ENCODE results near the gene SMTN. TPM values are rescaled to one million over a fixed set of nuclear protein-coding genes. Genes with fewer than 3 reads are reported as not detected.
A peak's percentile ranks its signal among the peaks of the same experiment; 100 is the strongest.

SMTN gene
- total RNA-seq, 2 donors from 2014 or later, result 35.5 to 50.1 TPM

DNA sequence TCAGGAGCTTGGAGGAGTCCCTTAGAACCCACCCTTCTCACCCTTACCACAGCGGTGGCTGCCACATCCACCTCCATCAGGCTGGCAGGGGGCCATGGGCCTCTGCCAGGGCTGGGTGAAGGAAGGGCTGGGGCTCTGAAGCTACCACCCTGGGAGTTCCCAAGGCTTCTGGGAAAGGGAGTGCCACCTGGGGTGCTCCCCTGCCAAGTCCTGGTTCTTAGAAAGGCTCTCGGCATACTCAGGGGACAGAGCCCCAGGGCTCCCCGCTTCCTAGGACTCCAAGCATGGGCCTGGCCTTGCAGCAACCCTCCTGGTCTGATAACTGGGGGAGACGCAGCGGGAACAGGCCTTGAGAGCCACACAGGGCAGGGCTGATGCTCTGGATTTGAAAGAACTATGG is 59.6 kb downstream of the SMTN start:
- Histone ChIP-seq H3K9me3 (no peaks in the 10 kb centered on the region), H3K36me3 (replicated peaks in 1 of 2; ENCODE audit: insufficient read depth in 1 of 2, low read depth in 2 of 2) (no peaks in the 10 kb centered on the region), H3K4me3 (no peak overlapping the region), H3K4me1 (peaks cover 6% of the 10 kb centered on the region), H3K27ac (no peak overlapping the region), H3K27me3 (no peaks in the 10 kb centered on the region)
- intact Hi-C loops (cut with DNase I), result loop anchor here (10.0 kb wide), 1 partner anchor 196 kb away; no protein-coding TSS in a partner anchor
- 30 to 59% methylated on average over 4 to 5 of the region's 5 CpGs for WGBS, 2 donors
- ATAC-seq, result peak; percentile 25
- peak in 3 of 4 donors; percentile 20 to 53 (median 53) for DNase-seq
- TF ChIP-seq POLR2A (IDR thresholded peaks at IDR 0.05), result no peak
- TF ChIP-seq, protein P1, sequence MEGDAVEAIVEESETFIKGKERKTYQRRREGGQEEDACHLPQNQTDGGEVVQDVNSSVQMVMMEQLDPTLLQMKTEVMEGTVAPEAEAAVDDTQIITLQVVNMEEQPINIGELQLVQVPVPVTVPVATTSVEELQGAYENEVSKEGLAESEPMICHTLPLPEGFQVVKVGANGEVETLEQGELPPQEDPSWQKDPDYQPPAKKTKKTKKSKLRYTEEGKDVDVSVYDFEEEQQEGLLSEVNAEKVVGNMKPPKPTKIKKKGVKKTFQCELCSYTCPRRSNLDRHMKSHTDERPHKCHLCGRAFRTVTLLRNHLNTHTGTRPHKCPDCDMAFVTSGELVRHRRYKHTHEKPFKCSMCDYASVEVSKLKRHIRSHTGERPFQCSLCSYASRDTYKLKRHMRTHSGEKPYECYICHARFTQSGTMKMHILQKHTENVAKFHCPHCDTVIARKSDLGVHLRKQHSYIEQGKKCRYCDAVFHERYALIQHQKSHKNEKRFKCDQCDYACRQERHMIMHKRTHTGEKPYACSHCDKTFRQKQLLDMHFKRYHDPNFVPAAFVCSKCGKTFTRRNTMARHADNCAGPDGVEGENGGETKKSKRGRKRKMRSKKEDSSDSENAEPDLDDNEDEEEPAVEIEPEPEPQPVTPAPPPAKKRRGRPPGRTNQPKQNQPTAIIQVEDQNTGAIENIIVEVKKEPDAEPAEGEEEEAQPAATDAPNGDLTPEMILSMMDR (IDR thresholded peaks at IDR 0.05), result no peak

DNA sequence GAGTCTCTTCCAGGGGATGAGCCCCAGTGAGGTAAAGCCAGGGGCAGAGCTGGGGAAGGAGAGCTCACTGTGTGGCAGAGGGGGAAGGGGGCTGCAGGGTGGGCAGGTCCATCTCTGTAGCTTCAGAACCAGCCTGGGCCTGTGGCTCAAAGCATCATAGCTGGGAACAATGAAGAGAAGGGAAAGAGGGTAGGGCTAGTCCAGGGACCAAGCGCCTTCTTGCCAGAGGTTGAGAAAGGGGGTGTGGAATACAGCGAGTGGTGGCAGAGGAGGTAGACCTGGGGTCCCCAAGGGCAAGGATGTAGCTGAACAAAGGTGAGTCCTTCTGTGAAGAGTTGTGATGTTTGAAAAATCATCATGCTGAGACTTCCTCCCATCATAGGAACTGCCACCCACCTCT is 60.4 kb downstream of the SMTN start:
- Histone ChIP-seq H3K27ac (no peak overlapping the region), H3K4me1 (peaks cover 6% of the 10 kb centered on the region), H3K27me3 (no peaks in the 10 kb centered on the region), H3K9me3 (no peaks in the 10 kb centered on the region), H3K4me3 (no peak overlapping the region), H3K36me3 (replicated peaks in 1 of 2; ENCODE audit: insufficient read depth in 1 of 2, low read depth in 2 of 2) (no peaks in the 10 kb centered on the region)
- 95 to 100% methylated on average over 2 of the region's 2 CpGs for WGBS, 2 donors
- no peak for DNase-seq
- TF ChIP-seq POLR2A (IDR thresholded peaks at IDR 0.05), result no peak
- TF ChIP-seq, protein P1 (IDR thresholded peaks at IDR 0.05), result no peak
- intact Hi-C loops (cut with DNase I), result loop anchor here (10.0 kb wide), 1 partner anchor 197 kb away; no protein-coding TSS in a partner anchor
- no peak for ATAC-seq

DNA sequence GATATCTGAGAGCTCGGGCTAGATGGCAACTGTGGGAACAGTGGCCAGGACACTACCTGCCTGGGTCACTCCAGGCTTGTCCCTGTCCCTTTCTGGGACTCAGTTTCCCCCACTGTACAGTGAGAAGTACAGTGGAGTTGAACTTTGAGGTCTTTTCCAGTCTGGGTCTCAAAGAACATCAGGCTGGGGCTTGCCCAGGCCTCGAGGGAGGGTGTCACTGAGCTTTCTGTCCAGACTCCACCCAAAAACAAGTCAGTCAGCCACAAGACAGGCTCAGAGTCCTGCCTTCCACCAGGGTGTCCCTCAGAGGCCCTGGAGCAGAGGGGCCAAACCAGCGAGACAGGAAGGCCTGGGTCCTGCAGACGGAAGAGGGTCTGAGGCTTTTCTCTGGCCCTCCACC is 61.2 kb downstream of the SMTN start:
- intact Hi-C loops (cut with DNase I), result loop anchor here (10.0 kb wide), 1 partner anchor 197 kb away; no protein-coding TSS in a partner anchor
- H3K27me3 ChIP-seq, result no peaks in the 10 kb centered on the region
- no peak for TF ChIP-seq POLR2A (IDR thresholded peaks at IDR 0.05)
- TF ChIP-seq, protein P1 (IDR thresholded peaks at IDR 0.05), result no peak
- no peaks in the 10 kb centered on the region for H3K9me3 ChIP-seq
- 77 to 80% methylated on average over 1 to 4 of the region's 4 CpGs for WGBS, 2 donors
- H3K4me3 ChIP-seq, result no peak overlapping the region
- ATAC-seq (no peak), DNase-seq (no peak)
- no peak overlapping the region for H3K27ac ChIP-seq
- no peaks in the 10 kb centered on the region for H3K36me3 ChIP-seq (replicated peaks in 1 of 2; ENCODE audit: insufficient read depth in 1 of 2, low read depth in 2 of 2)
- peaks cover 6% of the 10 kb centered on the region for H3K4me1 ChIP-seq

DNA sequence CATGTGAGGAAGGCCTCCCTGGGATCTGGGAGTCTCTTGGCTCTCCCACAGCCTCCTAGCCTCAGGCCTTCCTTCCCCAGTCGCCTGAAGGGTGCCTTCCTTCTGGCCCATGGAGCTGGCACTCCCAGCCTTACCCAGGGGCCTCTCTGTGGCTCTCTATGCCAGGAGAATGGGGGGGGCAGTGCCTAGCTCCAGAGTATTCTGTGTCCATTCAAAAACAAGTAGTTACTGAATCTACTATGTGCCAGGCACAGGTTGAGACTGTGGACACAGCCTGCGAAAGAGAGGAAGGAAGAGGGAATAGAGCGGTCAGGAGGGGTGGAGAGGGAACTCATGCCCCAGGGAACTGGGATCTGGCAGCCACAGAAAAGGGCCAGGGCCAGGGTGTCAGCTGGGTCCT is 61.9 kb downstream of the SMTN start:
- no peak for TF ChIP-seq POLR2A (IDR thresholded peaks at IDR 0.05)
- TF ChIP-seq, protein P1 (IDR thresholded peaks at IDR 0.05), result no peak
- Histone ChIP-seq H3K36me3 (replicated peaks in 1 of 2; ENCODE audit: insufficient read depth in 1 of 2, low read depth in 2 of 2) (no peaks in the 10 kb centered on the region), H3K4me1 (peaks cover 6% of the 10 kb centered on the region), H3K27ac (no peak overlapping the region), H3K27me3 (no peaks in the 10 kb centered on the region), H3K9me3 (no peaks in the 10 kb centered on the region), H3K4me3 (no peak overlapping the region)
- DNase-seq, result no peak
- intact Hi-C loops (cut with DNase I), result loop anchor here (10.0 kb wide), 1 partner anchor 198 kb away; no protein-coding TSS in a partner anchor
- no peak for ATAC-seq
- 62 to 65% methylated on average over 3 of the region's 3 CpGs for WGBS, 2 donors

DNA sequence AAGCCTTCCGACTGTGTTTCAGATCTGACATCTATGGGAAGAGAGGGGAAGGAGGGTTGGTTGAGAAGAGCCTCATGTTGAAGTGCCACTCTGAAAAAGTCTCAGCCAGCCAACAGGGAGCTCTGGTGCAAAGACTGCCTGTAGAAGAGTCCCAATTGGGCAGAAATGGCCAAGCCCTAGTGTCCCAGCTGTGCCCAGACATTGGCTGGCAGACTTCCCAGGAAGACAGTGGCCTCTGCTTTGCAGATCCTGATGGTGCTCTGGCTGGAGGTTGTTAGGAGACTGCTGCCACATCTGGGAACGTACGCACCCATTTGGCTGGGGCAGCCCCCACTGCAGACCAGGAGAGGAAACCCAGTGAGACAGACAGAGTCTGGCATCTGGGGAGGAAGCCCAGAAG is 62.4 kb downstream of the SMTN start:
- 82 to 90% methylated on average over 3 of the region's 3 CpGs for WGBS, 2 donors
- peaks cover 7% of the 10 kb centered on the region for H3K4me1 ChIP-seq
- TF ChIP-seq POLR2A (IDR thresholded peaks at IDR 0.05), result no peak
- TF ChIP-seq, protein P1 (IDR thresholded peaks at IDR 0.05), result no peak
- no peaks in the 10 kb centered on the region for H3K9me3 ChIP-seq
- H3K27me3 ChIP-seq, result no peaks in the 10 kb centered on the region
- H3K36me3 ChIP-seq (replicated peaks in 1 of 2; ENCODE audit: insufficient read depth in 1 of 2, low read depth in 2 of 2), result no peaks in the 10 kb centered on the region
- intact Hi-C loops (cut with DNase I), result loop anchor here (10.0 kb wide), 1 partner anchor 199 kb away; no protein-coding TSS in a partner anchor
- ATAC-seq, result no peak
- no peak overlapping the region for H3K4me3 ChIP-seq
- DNase-seq, result no peak
- H3K27ac ChIP-seq, result no peak overlapping the region

All from body of pancreas (tissue), 4 donors.